GM23248 (cell line): Measurements from ENCODE around the gene MAP2K1. TPM values are rescaled to one million over a fixed set of nuclear protein-coding genes. Genes with fewer than 3 reads are reported as not detected.
"Not testable (repeated sequence)": the region's sequence is repeated elsewhere in the genome, so short reads cannot be mapped to it uniquely, and the experiment has no call there.

Experiments
- DNase-seq: peaks from one replicate; pipeline ENCODE4 v3.0.0-alpha.2; 2015
- H2AFZ ChIP-seq: fragments of 200-600 bp; sonication (generic); 2 replicates; pipeline ENCODE4 v1.6.1; 2016; ENCODE audit warnings: antibody characterized with exemption
- H3F3A ChIP-seq: fragments of 200-600 bp; sonication (generic); 2 replicates; pipeline ENCODE4 v1.6.1; 2016; ENCODE audit warnings: mild to moderate bottlenecking, antibody characterized with exemption, mixed run types; ENCODE audit not compliant: insufficient read depth
- H3K27ac ChIP-seq: fragments of 200-600 bp; sonication (generic); 2 replicates; pipeline ENCODE4 v1.5.1; 2016; ENCODE audit warnings: mild to moderate bottlenecking
- H3K27me3 ChIP-seq: fragments of 200-600 bp; sonication (generic); replicated peaks from 2 replicates; pipeline ENCODE4 v1.6.1; 2016; ENCODE audit warnings: mild to moderate bottlenecking; ENCODE audit not compliant: insufficient read depth
- H3K36me3 ChIP-seq: fragments of 200-600 bp; sonication (generic); 2 replicates; pipeline ENCODE4 v1.6.1; 2016; ENCODE audit warnings: low read depth, mild to moderate bottlenecking
- H3K4me1 ChIP-seq: fragments of 200-600 bp; sonication (generic); 2 replicates; pipeline ENCODE4 v1.6.1; 2016; ENCODE audit warnings: mild to moderate bottlenecking; ENCODE audit not compliant: insufficient read depth
- H3K4me2 ChIP-seq: fragments of 200-600 bp; sonication (generic); one replicate; pipeline ENCODE4 v1.6.1; 2016; ENCODE audit warnings: mild to moderate bottlenecking; ENCODE audit not compliant: unreplicated experiment
- H3K4me3 ChIP-seq: fragments of 200-600 bp; sonication (generic); 2 replicates; pipeline ENCODE4 v1.5.1; 2016; ENCODE audit warnings: mild to moderate bottlenecking
- H3K79me2 ChIP-seq: fragments of 200-600 bp; sonication (generic); 2 replicates; pipeline ENCODE4 v1.6.1; 2016; ENCODE audit warnings: mild to moderate bottlenecking; ENCODE audit not compliant: insufficient read depth
- H3K9ac ChIP-seq: fragments of 200-600 bp; sonication (generic); 2 replicates; pipeline ENCODE4 v1.6.1; 2016; ENCODE audit warnings: mild to moderate bottlenecking
- H3K9me2 ChIP-seq: fragments of 200-600 bp; sonication (generic); 2 replicates; pipeline ENCODE4 v1.6.1; 2016; ENCODE audit warnings: mixed run types, mild to moderate bottlenecking, moderate library complexity; ENCODE audit not compliant: insufficient read depth
- H3K9me3 ChIP-seq: fragments of 200-600 bp; sonication (generic); one replicate; pipeline ENCODE4 v1.6.1; 2017; ENCODE audit warnings: low read depth
- H4K20me1 ChIP-seq: fragments of 200-600 bp; sonication (generic); 2 replicates; pipeline ENCODE4 v1.6.0; 2016; ENCODE audit not compliant: insufficient read depth
- EZH2 ChIP-seq: fragments of 200-600 bp; sonication (generic); IDR thresholded peaks from 2 replicates; pipeline ENCODE4 v1.6.1; 2018; ENCODE audit warnings: antibody characterized with exemption, mild to moderate bottlenecking; ENCODE audit not compliant: insufficient read depth, poor library complexity, severe bottlenecking
- EZH2phosphoT487 ChIP-seq: fragments of 200-600 bp; sonication (generic); IDR thresholded peaks from 2 replicates; pipeline ENCODE4 v1.6.1; 2018; ENCODE audit warnings: antibody characterized with exemption, moderate library complexity, mild to moderate bottlenecking, low read depth; ENCODE audit not compliant: insufficient read depth
- WGBS, 2 experiments: methylation state at CpG; one replicate each; pipeline ENCODE4 v1.1.6; 2015 to 2017; ENCODE audit warnings: low lambda C conversion rate in 2 of 2, low coverage in 1 of 2; ENCODE audit errors: missing lambda C conversion rate in 2 of 2; 5-methylcytosine and 5-hydroxymethylcytosine counted together
- in situ Hi-C: fragments of 300-500 bp; cut with MboI; formaldehyde crosslinking; loops from 2 replicates; pipeline ENCODE4 v1.15.0; 2020
- polyA plus RNA-seq: library from polyadenylated mRNA; unstranded; fragments of >200 nt; fragmentation: Nextera tagmentation; extraction: Ambion mirVana; gene quantifications from 2 replicates; pipeline ENCODE4 v1.2.1, GENCODE V29; 2016
- total RNA-seq: library from RNA; depleted of rRNA; stranded (reverse); fragments of >200 nt; shearing (Covaris generic); gene quantifications from 2 replicates; pipeline ENCODE4 v1.2.3, GENCODE V29; 2014

The MAP2K1 gene
- total and polyA plus RNA-seq, 2 experiments from 2014 or later = 55.7 to 56.2 TPM

DNA sequence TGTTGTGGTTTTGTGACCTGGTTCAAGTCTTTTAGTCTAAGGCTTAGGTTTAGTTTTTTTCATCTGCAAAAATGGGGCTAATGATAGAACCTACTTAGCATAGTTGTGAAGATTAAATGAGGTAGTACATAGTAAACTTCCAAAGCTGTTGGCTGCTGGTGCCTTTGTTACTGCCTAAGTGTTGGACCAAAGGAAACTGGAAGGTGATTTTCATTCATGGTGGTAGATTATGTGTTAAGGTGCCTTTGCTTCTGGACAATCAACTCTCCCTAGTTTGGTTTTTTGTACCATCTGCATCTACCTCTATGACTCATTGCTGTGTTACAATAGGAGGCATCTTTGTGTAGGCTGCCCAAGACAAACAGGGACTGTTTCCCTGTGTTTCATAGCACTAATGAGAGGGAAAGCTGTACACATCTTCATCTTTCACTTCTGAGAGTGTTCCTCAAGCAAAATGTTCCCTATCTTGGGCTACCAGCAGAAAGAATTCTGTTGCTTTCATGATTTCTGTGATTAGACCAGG, 3.2 kb downstream of the MAP2K1 start:
- H3K36me3 ChIP-seq = no peaks in the 10 kb centered on the region
- peak; percentile 60 for DNase-seq

DNA sequence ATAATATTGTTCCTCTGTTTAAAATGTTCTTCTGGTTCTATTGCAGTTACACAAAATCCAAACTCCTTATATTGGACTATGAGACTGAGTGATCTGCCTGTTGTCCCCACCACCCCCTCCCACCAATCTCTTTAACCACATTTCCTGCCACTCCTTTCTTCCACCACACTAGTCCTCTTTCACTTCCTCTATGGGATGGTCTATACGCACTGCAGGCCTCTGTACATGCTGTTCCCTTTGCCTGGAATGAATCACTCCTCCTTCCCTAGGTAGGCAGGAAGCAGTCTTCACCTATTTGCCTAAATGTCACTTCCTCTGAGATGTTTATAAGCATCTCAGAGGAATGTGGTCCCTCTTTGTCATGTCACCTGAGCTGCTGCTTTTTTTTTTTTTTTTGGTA, 4.0 kb downstream of the MAP2K1 start:
- H2AFZ ChIP-seq = no peak overlapping the region
- WGBS, 2 experiments = 79 to 85% methylated on average over 1 of the region's 1 CpG
- H3K9me2 ChIP-seq = no peaks in the 10 kb centered on the region
- H3K9ac ChIP-seq = no peak overlapping the region
- no peaks in the 10 kb centered on the region for H3K27me3 ChIP-seq
- H4K20me1 ChIP-seq = peaks cover 25% of the 10 kb centered on the region
- in situ Hi-C loops = no loop called here
- no peaks in the 10 kb centered on the region for H3K9me3 ChIP-seq
- no peaks in the 10 kb centered on the region for H3K36me3 ChIP-seq
- TF ChIP-seq EZH2 (no peak), EZH2phosphoT487 (no peak)
- H3F3A ChIP-seq = peaks cover 8% of the 10 kb centered on the region; the same call in 1 of the 2 replicates
- H3K4me2 ChIP-seq = no peak overlapping the region
- no peak for DNase-seq
- no peak overlapping the region for H3K27ac ChIP-seq
- peaks cover 17% of the 10 kb centered on the region for H3K4me1 ChIP-seq
- H3K79me2 ChIP-seq = peaks cover 92% of the 10 kb centered on the region
- no peak overlapping the region for H3K4me3 ChIP-seq

More for the DNA sequence above, 3.2 kb downstream of the MAP2K1 start:
- H3F3A ChIP-seq = peaks cover 8% of the 10 kb centered on the region; the same call in 1 of the 2 replicates
- no peak overlapping the region for H3K4me3 ChIP-seq
- H3K27me3 ChIP-seq = no peaks in the 10 kb centered on the region
- peaks cover 17% of the 10 kb centered on the region for H3K4me1 ChIP-seq
- in situ Hi-C loops = no loop called here
- H4K20me1 ChIP-seq = peaks cover 25% of the 10 kb centered on the region
- peaks cover 92% of the 10 kb centered on the region for H3K79me2 ChIP-seq
- H3K27ac ChIP-seq = no peak overlapping the region
- H3K9ac ChIP-seq = no peak overlapping the region
- no peak overlapping the region for H3K4me2 ChIP-seq
- no peak overlapping the region for H2AFZ ChIP-seq
- H3K9me2 ChIP-seq = no peaks in the 10 kb centered on the region
- no peak for TF ChIP-seq EZH2phosphoT487
- no peak for TF ChIP-seq EZH2
- no peaks in the 10 kb centered on the region for H3K9me3 ChIP-seq

DNA sequence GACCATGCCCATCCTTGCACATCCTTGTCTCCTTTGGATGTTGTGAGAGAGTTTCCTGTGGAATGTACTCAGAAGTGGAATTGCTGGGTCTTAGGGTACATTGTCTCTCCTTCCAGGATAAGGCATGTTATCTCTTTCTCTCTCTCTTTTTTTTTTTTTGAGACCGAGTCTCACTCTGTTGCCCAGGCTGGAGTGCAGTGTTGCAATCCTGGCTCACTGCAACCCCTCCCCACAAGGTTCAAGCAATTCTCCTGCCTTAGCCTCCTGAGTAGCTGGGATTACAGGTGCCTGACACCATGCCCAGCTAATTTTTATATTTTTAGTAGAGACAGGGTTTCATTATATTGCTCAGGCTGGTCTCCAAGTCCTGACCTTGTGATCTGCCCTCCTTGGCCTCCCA, 6.3 kb downstream of the MAP2K1 start:
- H3K27ac ChIP-seq, H3K9ac ChIP-seq, H3K36me3 ChIP-seq, DNase-seq, H3K4me3 ChIP-seq, H3F3A ChIP-seq, H3K9me2 ChIP-seq, in situ Hi-C loops, H3K27me3 ChIP-seq, H2AFZ ChIP-seq, H3K9me3 ChIP-seq, H3K4me2 ChIP-seq: not testable (repeated sequence)
- Histone ChIP-seq H3K4me1 (peaks cover 15% of the 10 kb centered on the region), H3K79me2 (peaks cover 100% of the 10 kb centered on the region), H4K20me1 (peaks cover 25% of the 10 kb centered on the region)
- 87 to 100% methylated on average over 1 of the region's 1 CpG for WGBS, 2 experiments

DNA sequence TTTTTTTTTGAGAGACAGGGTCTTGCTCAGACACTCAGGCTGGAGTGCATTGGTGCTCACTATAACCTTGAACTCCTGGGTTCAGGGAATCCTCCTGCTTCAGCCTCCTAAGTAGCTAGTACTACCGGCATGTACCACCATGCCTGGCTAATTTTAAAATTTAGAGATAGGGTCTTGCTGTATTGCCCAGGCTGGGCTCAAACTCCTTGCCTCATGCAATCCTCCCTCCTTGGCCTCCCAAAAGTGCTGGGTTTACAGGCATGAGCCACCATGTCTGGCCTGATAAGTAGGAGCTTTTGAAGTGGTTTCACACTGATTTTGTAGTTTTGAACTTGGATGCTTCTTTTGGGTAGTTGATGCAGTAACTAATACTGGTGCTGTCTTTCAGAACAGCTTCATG, 7.8 kb downstream of the MAP2K1 start:
- Histone ChIP-seq H3K9me3 (no peaks in the 10 kb centered on the region), H2AFZ (no peak overlapping the region), H3K4me2 (no peak overlapping the region), H3K27ac (no peak overlapping the region), H3K9me2 (no peaks in the 10 kb centered on the region), H3K9ac (no peak overlapping the region), H3F3A (peaks cover 8% of the 10 kb centered on the region; the same call in 1 of the 2 replicates), H3K27me3 (no peaks in the 10 kb centered on the region), H3K4me3 (no peak overlapping the region), H3K79me2 (peaks cover 100% of the 10 kb centered on the region), H3K4me1 (peaks cover 9% of the 10 kb centered on the region; the same call in 1 of the 2 replicates), H3K36me3 (no peaks in the 10 kb centered on the region), H4K20me1 (peaks cover 25% of the 10 kb centered on the region)
- in situ Hi-C loops = no loop called here
- 100% methylated on average over 1 of the region's 1 CpG for WGBS, 2 experiments
- DNase-seq = no peak
- TF ChIP-seq EZH2phosphoT487 = no peak
- TF ChIP-seq EZH2 = no peak

DNA sequence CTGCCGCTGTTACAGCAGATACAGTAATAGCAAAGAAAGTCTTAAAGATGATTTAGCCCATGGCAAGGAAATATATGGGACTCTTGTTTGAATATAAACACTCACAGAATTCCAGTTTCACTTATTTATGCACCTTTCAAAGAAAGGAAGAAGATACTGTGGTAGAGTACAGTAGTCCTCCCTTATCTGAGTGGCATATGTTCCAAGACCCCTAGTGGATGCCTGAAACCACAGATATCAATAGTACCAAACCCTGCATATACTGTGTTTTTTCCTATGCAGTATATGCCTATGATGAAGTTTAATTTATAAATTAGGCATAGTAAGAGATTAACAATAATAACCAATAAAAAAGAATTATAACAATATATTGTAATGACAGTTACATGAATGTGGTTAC, 8.2 kb downstream of the MAP2K1 start:
- H3K4me3 ChIP-seq = no peak overlapping the region
- H3K36me3 ChIP-seq = no peaks in the 10 kb centered on the region
- H3K27ac ChIP-seq = no peak overlapping the region
- peaks cover 8% of the 10 kb centered on the region; the same call in 1 of the 2 replicates for H3F3A ChIP-seq
- no peak overlapping the region for H3K9ac ChIP-seq
- H3K4me2 ChIP-seq = no peak overlapping the region
- H3K27me3 ChIP-seq = no peaks in the 10 kb centered on the region
- H3K9me2 ChIP-seq = no peaks in the 10 kb centered on the region
- in situ Hi-C loops = no loop called here
- no peak overlapping the region for H2AFZ ChIP-seq
- H3K9me3 ChIP-seq = no peaks in the 10 kb centered on the region
- H4K20me1 ChIP-seq = peaks cover 25% of the 10 kb centered on the region
- peaks cover 99% of the 10 kb centered on the region for H3K79me2 ChIP-seq
- peaks cover 7% of the 10 kb centered on the region; the same call in 1 of the 2 replicates for H3K4me1 ChIP-seq
- WGBS, 2 experiments = 96 to 100% methylated on average over 1 of the region's 1 CpG
- TF ChIP-seq EZH2phosphoT487 (no peak), EZH2 (no peak)
- no peak for DNase-seq
